Measurements from ENCODE around the gene SUPT7L.
A peak's percentile ranks its signal among the peaks of the same experiment; 100 is the strongest.
"Not testable (repeated sequence)": the region's sequence is repeated elsewhere in the genome, so short reads cannot be mapped to it uniquely, and the experiment has no call there.

Gene SUPT7L

GRCh38 chr2:27638037-27638637 is 25.3 kb downstream of the SUPT7L start:
- WGBS (ENCODE audit: insufficient coverage, insufficient read length) = no CpG with 5 or more reads among the region's 3 CpGs
- H3K27ac ChIP-seq (ENCODE audit: low read length) = no peak overlapping the region
- no peaks in the 10 kb centered on the region for H3K27me3 ChIP-seq (ENCODE audit: control insufficient read depth, insufficient read depth, low read length)
- no peaks in the 10 kb centered on the region for H3K4me1 ChIP-seq (ENCODE audit: control insufficient read depth, insufficient read depth, low read length)
- peaks cover 5% of the 10 kb centered on the region; the same call in 1 of the 2 replicates for H3K36me3 ChIP-seq (ENCODE audit: control insufficient read depth, insufficient read depth, low read length)
- no peaks in the 10 kb centered on the region for H3K9me3 ChIP-seq (ENCODE audit: control insufficient read depth, insufficient read depth, low read length)
- DNase-seq (ENCODE audit: low read depth, low spot score) = no peak
- no peak overlapping the region for H3K4me3 ChIP-seq (ENCODE audit: low read length)

- no peak for DNase-seq (ENCODE audit: low read depth, low spot score)
- H3K36me3 ChIP-seq (ENCODE audit: control insufficient read depth, insufficient read depth, low read length) = peaks cover 5% of the 10 kb centered on the region; the same call in 1 of the 2 replicates
- no peaks in the 10 kb centered on the region for H3K9me3 ChIP-seq (ENCODE audit: control insufficient read depth, insufficient read depth, low read length)
- no peak overlapping the region for H3K4me3 ChIP-seq (ENCODE audit: low read length)
- no CpG with 5 or more reads among the region's 5 CpGs for WGBS (ENCODE audit: insufficient coverage, insufficient read length)
- H3K27ac ChIP-seq (ENCODE audit: low read length) = no peak overlapping the region
- H3K4me1 ChIP-seq (ENCODE audit: control insufficient read depth, insufficient read depth, low read length) = no peaks in the 10 kb centered on the region
- H3K27me3 ChIP-seq (ENCODE audit: control insufficient read depth, insufficient read depth, low read length) = no peaks in the 10 kb centered on the region
These were observed 26.6 kb downstream of the SUPT7L start for GRCh38 chr2:27636766-27637165.

- Histone ChIP-seq H3K36me3 (ENCODE audit: control insufficient read depth, insufficient read depth, low read length) (no peaks in the 10 kb centered on the region; the same call in 1 of the 2 replicates), H3K4me1 (ENCODE audit: control insufficient read depth, insufficient read depth, low read length) (no peaks in the 10 kb centered on the region)
- no CpG with 5 or more reads among the region's 2 CpGs for WGBS (ENCODE audit: insufficient coverage, insufficient read length)
These were observed 29.1 kb downstream of the SUPT7L start for GRCh38 chr2:27634291-27634690.

GRCh38 chr2:27630257-27630656 is 33.2 kb downstream of the SUPT7L start:
- not testable (repeated sequence) for H3K4me3 ChIP-seq (ENCODE audit: low read length); H3K27me3 ChIP-seq (ENCODE audit: control insufficient read depth, insufficient read depth, low read length); H3K9me3 ChIP-seq (ENCODE audit: control insufficient read depth, insufficient read depth, low read length); H3K36me3 ChIP-seq (ENCODE audit: control insufficient read depth, insufficient read depth, low read length); H3K27ac ChIP-seq (ENCODE audit: low read length); DNase-seq (ENCODE audit: low read depth, low spot score); H3K4me1 ChIP-seq (ENCODE audit: control insufficient read depth, insufficient read depth, low read length)
- no CpG with 5 or more reads among the region's 2 CpGs for WGBS (ENCODE audit: insufficient coverage, insufficient read length)

More at GRCh38 chr2:27634291-27634690, 29.1 kb downstream of the SUPT7L start:
- Histone ChIP-seq H3K27me3 (ENCODE audit: control insufficient read depth, insufficient read depth, low read length) (no peaks in the 10 kb centered on the region), H3K27ac (ENCODE audit: low read length) (no peak overlapping the region), H3K4me3 (ENCODE audit: low read length) (no peak overlapping the region), H3K9me3 (ENCODE audit: control insufficient read depth, insufficient read depth, low read length) (no peaks in the 10 kb centered on the region)
- no peak for DNase-seq (ENCODE audit: low read depth, low spot score)

GRCh38 chr2:27628767-27629709 is 34.4 kb downstream of the SUPT7L start, which contains the start of the genes CCDC121 and GPN1:
Gene CCDC121 (minus strand): TSS chr2:27629012. CDS start chr2:27627799, 1,213 bp downstream.
Gene GPN1 (plus strand): TSS chr2:27629050. CDS start chr2:27629059, 9 bp downstream.
- no peak within 1 kb of the TSS for H3K27ac ChIP-seq (ENCODE audit: low read length)
- no CpG with 5 or more reads among the region's 44 CpGs for WGBS (ENCODE audit: insufficient coverage, insufficient read length)
- no peaks in the 10 kb centered on the region; the same call in 1 of the 2 replicates for H3K4me1 ChIP-seq (ENCODE audit: control insufficient read depth, insufficient read depth, low read length)
- no peaks in the 10 kb centered on the region for H3K9me3 ChIP-seq (ENCODE audit: control insufficient read depth, insufficient read depth, low read length)
- H3K4me3 ChIP-seq (ENCODE audit: low read length) = peak within 1 kb of the TSS; percentile 93
- H3K36me3 ChIP-seq (ENCODE audit: control insufficient read depth, insufficient read depth, low read length) = no peaks in the 10 kb centered on the region; the same call in 1 of the 2 replicates
- H3K27me3 ChIP-seq (ENCODE audit: control insufficient read depth, insufficient read depth, low read length) = no peaks in the 10 kb centered on the region
- DNase-seq (ENCODE audit: low read depth, low spot score) = peak; percentile 63

GRCh38 chr2:27627963-27628766 is 35.2 kb downstream of the SUPT7L start:
- Histone ChIP-seq H3K27me3 (ENCODE audit: control insufficient read depth, insufficient read depth, low read length) (no peaks in the 10 kb centered on the region), H3K4me3 (ENCODE audit: low read length) (peak overlapping the region; percentile 93), H3K36me3 (ENCODE audit: control insufficient read depth, insufficient read depth, low read length) (no peaks in the 10 kb centered on the region; the same call in 1 of the 2 replicates), H3K27ac (ENCODE audit: low read length) (no peak overlapping the region), H3K9me3 (ENCODE audit: control insufficient read depth, insufficient read depth, low read length) (no peaks in the 10 kb centered on the region), H3K4me1 (ENCODE audit: control insufficient read depth, insufficient read depth, low read length) (no peaks in the 10 kb centered on the region; the same call in 1 of the 2 replicates)
- no peak for DNase-seq (ENCODE audit: low read depth, low spot score)
- no CpG with 5 or more reads among the region's 21 CpGs for WGBS (ENCODE audit: insufficient coverage, insufficient read length)

GRCh38 chr2:27626921-27627320 is 36.5 kb downstream of the SUPT7L start:
- H3K9me3 ChIP-seq (ENCODE audit: control insufficient read depth, insufficient read depth, low read length); H3K27me3 ChIP-seq (ENCODE audit: control insufficient read depth, insufficient read depth, low read length); H3K4me3 ChIP-seq (ENCODE audit: low read length); H3K36me3 ChIP-seq (ENCODE audit: control insufficient read depth, insufficient read depth, low read length); H3K4me1 ChIP-seq (ENCODE audit: control insufficient read depth, insufficient read depth, low read length); H3K27ac ChIP-seq (ENCODE audit: low read length); DNase-seq (ENCODE audit: low read depth, low spot score): not testable (repeated sequence)
- WGBS (ENCODE audit: insufficient coverage, insufficient read length) = no CpG with 5 or more reads among the region's 3 CpGs

GRCh38 chr2:27626323-27626722 is 37.1 kb downstream of the SUPT7L start:
- not testable (repeated sequence) for H3K27ac ChIP-seq (ENCODE audit: low read length); H3K4me3 ChIP-seq (ENCODE audit: low read length); DNase-seq (ENCODE audit: low read depth, low spot score); H3K4me1 ChIP-seq (ENCODE audit: control insufficient read depth, insufficient read depth, low read length); H3K36me3 ChIP-seq (ENCODE audit: control insufficient read depth, insufficient read depth, low read length); H3K27me3 ChIP-seq (ENCODE audit: control insufficient read depth, insufficient read depth, low read length); H3K9me3 ChIP-seq (ENCODE audit: control insufficient read depth, insufficient read depth, low read length)
- WGBS (ENCODE audit: insufficient coverage, insufficient read length) = no CpG with 5 or more reads among the region's 1 CpG

- no peak for DNase-seq (ENCODE audit: low read depth, low spot score)
- H3K4me3 ChIP-seq (ENCODE audit: low read length) = no peak overlapping the region
- no peak overlapping the region for H3K27ac ChIP-seq (ENCODE audit: low read length)
- H3K4me1 ChIP-seq (ENCODE audit: control insufficient read depth, insufficient read depth, low read length) = no peaks in the 10 kb centered on the region; the same call in 1 of the 2 replicates
- no peaks in the 10 kb centered on the region for H3K27me3 ChIP-seq (ENCODE audit: control insufficient read depth, insufficient read depth, low read length)
- no peaks in the 10 kb centered on the region for H3K9me3 ChIP-seq (ENCODE audit: control insufficient read depth, insufficient read depth, low read length)
- no peaks in the 10 kb centered on the region; the same call in 1 of the 2 replicates for H3K36me3 ChIP-seq (ENCODE audit: control insufficient read depth, insufficient read depth, low read length)
These were observed 38.5 kb downstream of the SUPT7L start for GRCh38 chr2:27624943-27625342.

- no CpG with 5 or more reads among the region's 3 CpGs for WGBS (ENCODE audit: insufficient coverage, insufficient read length)
- no peak overlapping the region for H3K4me3 ChIP-seq (ENCODE audit: low read length)
- peak; percentile 31 for DNase-seq (ENCODE audit: low read depth, low spot score)
- no peaks in the 10 kb centered on the region for H3K27me3 ChIP-seq (ENCODE audit: control insufficient read depth, insufficient read depth, low read length)
- no peaks in the 10 kb centered on the region for H3K9me3 ChIP-seq (ENCODE audit: control insufficient read depth, insufficient read depth, low read length)
- H3K36me3 ChIP-seq (ENCODE audit: control insufficient read depth, insufficient read depth, low read length) = no peaks in the 10 kb centered on the region; the same call in 1 of the 2 replicates
- no peaks in the 10 kb centered on the region; the same call in 1 of the 2 replicates for H3K4me1 ChIP-seq (ENCODE audit: control insufficient read depth, insufficient read depth, low read length)
- H3K27ac ChIP-seq (ENCODE audit: low read length) = no peak overlapping the region
These were observed 40.5 kb downstream of the SUPT7L start for GRCh38 chr2:27622921-27623384.

Data from iPS DF 6.9 (cell line).